ENCODE results near the gene TPM2. TPM values are rescaled to one million over a fixed set of nuclear protein-coding genes. Genes with fewer than 3 reads are reported as not detected.

TPM2 gene
- total and polyA plus RNA-seq, 2 donors (not counting 1 experiment from before 2014, with no cell fraction given) = 2.4 to 6.3 TPM

GRCh38 chr9:35732185-35732799, 42.6 kb upstream of the TPM2 start, which contains the start of the genes CREB3 and TLN1:
TSS of gene CREB3 (plus strand) at chr9:35732666. CDS start at chr9:35732773, 107 bp downstream.
TSS of gene TLN1 (minus strand) at chr9:35732195. CDS start at chr9:35725694, 6,501 bp downstream.
- H3K9me3 ChIP-seq (ENCODE audit: control extremely low read depth in 1 of 3, control insufficient read depth in 2 of 3, insufficient read depth in 1 of 3, low read length in 2 of 3) = no peaks in the 10 kb centered on the region
- peak within 1 kb of the TSS; percentile 52 to 87 (median 82) for H3K4me3 ChIP-seq (ENCODE audit: control extremely low read depth in 1 of 5, extremely low read depth in 1 of 5, insufficient read depth in 1 of 5, low read depth in 2 of 5, low read length in 4 of 5)
- H3K27me3 Mint-ChIP-seq = no peaks in the 10 kb centered on the region
- peak within 1 kb of the TSS; percentile 69 to 92 for H3K27ac ChIP-seq (ENCODE audit: low read length in 2 of 2)
- under 1% methylated on average over 49 of the region's 49 CpGs for WGBS (ENCODE audit: insufficient coverage)
- intact Hi-C loops (cut with micrococcal nuclease) = loop anchor here (1.0 to 10.0 kb wide), 14 partner anchors 13 to 1915 kb away; partner anchors contain the start of genes CCDC107, CLTA, FANCG and GBA2
- no peaks in the 10 kb centered on the region for H3K9me3 Mint-ChIP-seq (ENCODE audit: insufficient read depth)
- no peaks in the 10 kb centered on the region for H3K27me3 ChIP-seq (replicated peaks in 1 of 4; ENCODE audit: control extremely low read depth in 1 of 4, control insufficient read depth in 3 of 4, insufficient read depth in 4 of 4, low read length in 3 of 4)
- peak within 1 kb of the TSS; percentile 90 for H2AFZ ChIP-seq (ENCODE audit: insufficient read depth, low read depth, low read length, poor library complexity, severe bottlenecking)
- H3K4me3 Mint-ChIP-seq = no peak within 1 kb of the TSS
- peak within 1 kb of the TSS; percentile 84 for H3K9ac ChIP-seq (ENCODE audit: low read length)
- peak within 1 kb of the TSS; percentile 96 for H3K27ac Mint-ChIP-seq
- peaks cover 60% of the 10 kb centered on the region for H3K79me2 ChIP-seq (ENCODE audit: control insufficient read depth, insufficient read depth, low read length)
- no peak for TF ChIP-seq EZH2 (IDR thresholded peaks at IDR 0.05; ENCODE audit: borderline replicate concordance, insufficient read depth, low read depth, low read length, poor library complexity, severe bottlenecking)
- no peak for TF ChIP-seq CTCF (IDR thresholded peaks at IDR 0.05)
- peaks cover 37% of the 10 kb centered on the region for H4K20me1 ChIP-seq (ENCODE audit: control insufficient read depth, insufficient read depth, low read length, poor library complexity, severe bottlenecking)
- H3K4me2 ChIP-seq (replicated peaks; ENCODE audit: low read depth, low read length, poor library complexity, severe bottlenecking) = peak within 1 kb of the TSS; percentile 89
- peak; percentile 98 for DNase-seq
- ChIA-PET POLR2A (interaction anchor here (0.6 to 4.4 kb wide), 14 partner anchors 14 to 148 kb away, joined by 3 to 29 read pairs (median 5); partner anchors contain the start of genes CCDC107, GBA2, MSMP and RGP1), CTCF (interaction anchor here (0.7 to 9.7 kb wide), 33 partner anchors 9 to 254 kb away, joined by 3 to 142 read pairs (median 6); partner anchors contain the start of genes ARHGEF39, CCDC107, GBA2 and HINT2)
- H3K4me1 ChIP-seq (ENCODE audit: control insufficient read depth in 2 of 2, insufficient read depth in 2 of 2, low read length in 2 of 2) = peaks cover 52 to 60% of the 10 kb centered on the region in 2 donors
- H3K36me3 ChIP-seq (replicated peaks in 1 of 2; ENCODE audit: control extremely low read depth in 1 of 2, control insufficient read depth in 1 of 2, extremely low read depth in 1 of 2, insufficient read depth in 2 of 2, low read length in 1 of 2) = peaks cover 1 to 44% of the 10 kb centered on the region in 2 experiments
- ATAC-seq (ENCODE audit: low read depth) = peak; percentile 87
- peaks cover 12% of the 10 kb centered on the region for H3K4me1 Mint-ChIP-seq
